Ishikawa (cell line): ENCODE results near the gene TNFSF10.
A peak's percentile ranks its signal among the peaks of the same experiment; 100 is the strongest.

Source experiments
- CEBPB ChIP-seq: IDR thresholded peaks from 2 replicates; pipeline ENCODE4 v1.6.1; 2012
- CREB1 ChIP-seq: IDR thresholded peaks from 2 replicates; pipeline ENCODE4 v1.6.1; 2012; ENCODE audit warnings: low read depth
- EGR1 ChIP-seq: IDR thresholded peaks from 2 replicates; pipeline ENCODE4 v1.6.1; 2012
- EP300 ChIP-seq: IDR thresholded peaks from 2 replicates; pipeline ENCODE4 v1.6.1; 2012; ENCODE audit warnings: borderline replicate concordance
- FOXM1 ChIP-seq: IDR thresholded peaks from 2 replicates; pipeline ENCODE4 v1.6.1; 2012; ENCODE audit warnings: low read depth, borderline replicate concordance
- NFIC ChIP-seq: IDR thresholded peaks from 2 replicates; pipeline ENCODE4 v1.6.1; 2012
- RAD21 ChIP-seq: IDR thresholded peaks from 2 replicates; pipeline ENCODE4 v1.6.1; 2012; ENCODE audit warnings: low read depth
- REST ChIP-seq: IDR thresholded peaks from 2 replicates; pipeline ENCODE4 v1.6.1; 2012; ENCODE audit warnings: low read depth, mild to moderate bottlenecking
- TAF1 ChIP-seq: IDR thresholded peaks from 2 replicates; pipeline ENCODE4 v1.6.1; 2012; ENCODE audit warnings: low read depth, mild to moderate bottlenecking
- TCF12 ChIP-seq: IDR thresholded peaks from 2 replicates; pipeline ENCODE4 v1.6.1; 2012; ENCODE audit warnings: low read depth
- TEAD4 ChIP-seq: IDR thresholded peaks from 2 replicates; pipeline ENCODE4 v1.6.1; 2012
- USF1 ChIP-seq: IDR thresholded peaks from 2 replicates; pipeline ENCODE4 v1.6.1; 2012
- YY1 ChIP-seq: IDR thresholded peaks from 2 replicates; pipeline ENCODE4 v1.6.1; 2012; ENCODE audit warnings: low read depth
- ZBTB7A ChIP-seq: IDR thresholded peaks from 2 replicates; pipeline ENCODE4 v1.6.1; 2012; ENCODE audit warnings: low read depth
- TF ChIP-seq, protein P1 (sequence below): IDR thresholded peaks from 2 replicates; pipeline ENCODE4 v1.6.1; 2012

Gene TNFSF10

DNA sequence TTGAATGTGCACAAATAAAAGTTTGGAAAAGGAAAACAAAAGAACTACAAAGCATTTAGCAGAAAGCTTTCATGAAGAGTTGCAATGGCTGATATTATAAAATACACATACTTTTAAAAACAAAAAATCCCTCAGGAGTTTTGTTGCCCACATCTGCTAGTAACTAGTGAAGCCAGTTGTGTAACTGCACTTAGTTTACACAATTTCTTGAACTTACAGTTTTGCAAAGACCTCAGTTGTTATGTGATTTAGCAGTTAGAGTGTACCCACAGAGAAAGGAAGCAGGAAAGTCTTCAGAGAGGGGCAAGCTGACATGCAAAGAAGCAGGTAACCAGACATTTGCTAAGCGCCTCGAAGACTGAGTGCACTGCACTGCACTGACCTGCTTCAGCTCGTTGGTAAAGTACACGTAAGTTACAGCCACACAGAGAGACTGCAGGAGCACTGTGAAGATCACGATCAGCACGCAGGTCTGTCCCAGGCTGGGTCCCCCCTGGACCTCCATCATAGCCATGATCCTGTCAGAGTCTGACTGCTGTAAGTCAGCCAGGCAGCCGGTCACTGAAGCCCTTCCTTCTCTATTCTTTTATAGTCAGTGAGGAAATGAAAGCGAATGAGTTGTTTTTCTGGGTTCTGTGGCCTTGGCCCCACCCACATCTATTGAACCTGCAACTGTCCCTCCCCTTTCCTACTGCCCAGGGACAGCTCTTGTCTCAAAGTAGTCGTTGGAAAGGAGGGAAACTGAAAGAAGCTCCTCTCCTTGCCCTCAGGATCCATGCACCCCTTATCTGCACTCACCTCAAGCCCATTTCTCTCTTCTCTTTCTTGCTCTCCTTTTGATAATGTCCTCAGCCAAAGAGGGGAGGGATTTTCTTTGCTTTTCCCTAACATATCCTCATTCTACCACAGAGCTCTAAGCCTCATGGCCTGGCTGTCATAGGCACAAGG, at the start of gene TNFSF10:
Gene TNFSF10, minus strand, starts transcription at position 560 of the 948 bp plus-strand sequence. Its CDS starts 46 bp downstream, at position 514.
- TF ChIP-seq FOXM1 = no peak
- TF ChIP-seq EP300 = no peak
- TF ChIP-seq NFIC = no peak
- TF ChIP-seq ZBTB7A = no peak

GRCh38 chr3:172569128-172570008, 46.1 kb upstream of the TNFSF10 start:
- no peak for TF ChIP-seq REST
- TF ChIP-seq TCF12 = no peak
- TF ChIP-seq, protein P1, sequence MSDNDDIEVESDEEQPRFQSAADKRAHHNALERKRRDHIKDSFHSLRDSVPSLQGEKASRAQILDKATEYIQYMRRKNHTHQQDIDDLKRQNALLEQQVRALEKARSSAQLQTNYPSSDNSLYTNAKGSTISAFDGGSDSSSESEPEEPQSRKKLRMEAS = no peak
- TF ChIP-seq EGR1 = no peak
- TF ChIP-seq EP300 = no peak
- TF ChIP-seq NFIC = no peak
- no peak for TF ChIP-seq TAF1
- TF ChIP-seq TEAD4 = no peak
- TF ChIP-seq FOXM1 = no peak
- TF ChIP-seq CEBPB = no peak
- TF ChIP-seq YY1 = no peak
- TF ChIP-seq RAD21 = no peak
- no peak for TF ChIP-seq ZBTB7A
- no peak for TF ChIP-seq USF1
- TF ChIP-seq CREB1 = no peak

- TF ChIP-seq RAD21 (no peak), CREB1 (no peak), TCF12 (no peak), CEBPB (no peak), TEAD4 (no peak), USF1 (no peak), ZBTB7A (no peak), FOXM1 (no peak), REST (no peak), EGR1 (no peak), EP300 (no peak), NFIC (no peak), YY1 (no peak)
- TF ChIP-seq, protein P1 = no peak
These were observed 45.5 kb upstream of the TNFSF10 start for GRCh38 chr3:172568701-172569100.

GRCh38 chr3:172564499-172564898, 41.3 kb upstream of the TNFSF10 start:
- 0 out of 2 replicates have a peak, but pooled peaks have one; percentile 33 for TF ChIP-seq YY1
- TF ChIP-seq CEBPB = peak; percentile 22; the same call in 1 of the 2 replicates
- TF ChIP-seq NFIC = peak; percentile 79; the same call in 1 of the 2 replicates
- no peak for TF ChIP-seq REST
- TF ChIP-seq FOXM1 = peak; percentile 82
- TF ChIP-seq ZBTB7A = no peak
- peak; percentile 90 for TF ChIP-seq EP300
- TF ChIP-seq TEAD4 = peak; percentile 85
- peak; percentile 78 for TF ChIP-seq TCF12
- TF ChIP-seq, protein P1 = peak; percentile 86
- peak; percentile 58 for TF ChIP-seq USF1
